H9 (cell line): ENCODE data around the gene TRMT44. TPM values are rescaled to one million over a fixed set of nuclear protein-coding genes. Genes with fewer than 3 reads are reported as not detected.
A peak's percentile ranks its signal among the peaks of the same experiment; 100 is the strongest.

ENCODE experiments used
- DNase-seq: peaks from one replicate; pipeline ENCODE4 v3.0.0-alpha.2; 2017
- H2AFZ ChIP-seq: one replicate; pipeline ENCODE4 v1.6.1; 2013; ENCODE audit warnings: mild to moderate bottlenecking, low read length, control low read depth, moderate library complexity
- H2AK5ac ChIP-seq: 2 replicates; pipeline ENCODE4 v1.6.1; 2013; ENCODE audit warnings: low read length, control low read depth, mixed read lengths; ENCODE audit not compliant: insufficient read length
- H2BK120ac ChIP-seq: one replicate; pipeline ENCODE4 v1.6.1; 2013; ENCODE audit warnings: low read depth, mild to moderate bottlenecking, low read length, control low read depth, inconsistent platforms; ENCODE audit not compliant: poor library complexity, severe bottlenecking
- H2BK12ac ChIP-seq: 2 replicates; pipeline ENCODE4 v1.6.1; 2013; ENCODE audit warnings: low read length, control low read depth, mixed read lengths, low read depth; ENCODE audit not compliant: insufficient read length
- H2BK15ac ChIP-seq: 2 replicates; pipeline ENCODE4 v1.6.1; 2013; ENCODE audit warnings: low read depth, low read length, control low read depth
- H2BK20ac ChIP-seq: one replicate; pipeline ENCODE4 v1.6.1; 2013; ENCODE audit warnings: low read depth, mild to moderate bottlenecking, low read length, control low read depth, inconsistent platforms; ENCODE audit not compliant: poor library complexity, severe bottlenecking
- H2BK5ac ChIP-seq: 2 replicates; pipeline ENCODE4 v1.6.1; 2013; ENCODE audit warnings: low read length, control low read depth, mixed read lengths; ENCODE audit not compliant: insufficient read length
- H3K14ac ChIP-seq: 2 replicates; pipeline ENCODE4 v1.6.1; 2013; ENCODE audit warnings: low read length, control low read depth; ENCODE audit not compliant: insufficient read depth
- H3K18ac ChIP-seq: 2 replicates; pipeline ENCODE4 v1.6.1; 2013; ENCODE audit warnings: low read depth, mild to moderate bottlenecking, mixed read lengths, low read length, control low read depth; ENCODE audit not compliant: insufficient read length
- H3K23ac ChIP-seq: 2 replicates; pipeline ENCODE4 v1.6.1; 2013; ENCODE audit warnings: low read length, control low read depth, mixed read lengths, low read depth; ENCODE audit not compliant: insufficient read length
- H3K23me2 ChIP-seq: 2 replicates; pipeline ENCODE4 v1.6.1; 2013; ENCODE audit warnings: low read depth, mild to moderate bottlenecking, mixed read lengths, low read length, control low read depth; ENCODE audit not compliant: insufficient read length, poor library complexity, severe bottlenecking
- H3K27ac ChIP-seq: 2 replicates; pipeline ENCODE4 v1.5.1; 2013; ENCODE audit warnings: low read length, control low read depth, mixed read lengths, low read depth; ENCODE audit not compliant: insufficient read length
- H3K27me3 ChIP-seq: 2 replicates; pipeline ENCODE4 v1.6.1; 2013; ENCODE audit warnings: low read length, control low read depth, inconsistent platforms; ENCODE audit not compliant: insufficient read depth
- H3K4ac ChIP-seq: 2 replicates; pipeline ENCODE4 v1.6.1; 2013; ENCODE audit warnings: low read depth, mild to moderate bottlenecking, control low read depth, inconsistent platforms, low read length, moderate library complexity
- H3K4me1 ChIP-seq: 2 replicates; pipeline ENCODE4 v1.6.1; 2013; ENCODE audit warnings: low read length, control low read depth, inconsistent platforms; ENCODE audit not compliant: insufficient read depth
- H3K4me2 ChIP-seq: 2 replicates; pipeline ENCODE4 v1.6.1; 2013; ENCODE audit warnings: low read length, control low read depth, mixed read lengths; ENCODE audit not compliant: insufficient read length, insufficient read depth
- H3K56ac ChIP-seq: 2 replicates; pipeline ENCODE4 v1.6.1; 2013; ENCODE audit warnings: low read depth, mild to moderate bottlenecking, mixed read lengths, low read length, control low read depth; ENCODE audit not compliant: insufficient read length
- H3K79me1 ChIP-seq: 2 replicates; pipeline ENCODE4 v1.6.1; 2013; ENCODE audit warnings: low read depth, mild to moderate bottlenecking, moderate library complexity, low read length, control low read depth, inconsistent platforms; ENCODE audit not compliant: insufficient read depth, poor library complexity, severe bottlenecking
- H3K79me2 ChIP-seq: 2 replicates; pipeline ENCODE4 v1.6.1; 2013; ENCODE audit warnings: low read length, control low read depth, inconsistent platforms; ENCODE audit not compliant: insufficient read depth
- H3K9ac ChIP-seq: 2 replicates; pipeline ENCODE4 v1.6.1; 2013; ENCODE audit warnings: low read length, control low read depth, mixed read lengths; ENCODE audit not compliant: insufficient read length; ENCODE audit errors: extremely low read depth
- H3K9me3 ChIP-seq: one replicate; pipeline ENCODE4 v1.6.1; 2013; ENCODE audit warnings: low read depth, low read length, inconsistent platforms; ENCODE audit not compliant: control insufficient read depth
- H3T11ph ChIP-seq: one replicate; pipeline ENCODE4 v1.6.1; 2013; ENCODE audit warnings: mild to moderate bottlenecking, low read length, control low read depth, inconsistent platforms
- H4K20me1 ChIP-seq: one replicate; pipeline ENCODE4 v1.6.1; 2013; ENCODE audit not compliant: control insufficient read depth, insufficient read length, insufficient read depth
- H4K5ac ChIP-seq: 2 replicates; pipeline ENCODE4 v1.6.1; 2013; ENCODE audit warnings: low read depth, mild to moderate bottlenecking, mixed read lengths, low read length, control low read depth; ENCODE audit not compliant: insufficient read length
- H4K8ac ChIP-seq: replicated peaks from 2 replicates; pipeline ENCODE4 v1.6.1; 2013; ENCODE audit warnings: low read length, control low read depth, mixed read lengths, low read depth; ENCODE audit not compliant: insufficient read length
- H4K91ac ChIP-seq: 2 replicates; pipeline ENCODE4 v1.6.1; 2013; ENCODE audit warnings: low read depth, mild to moderate bottlenecking, moderate library complexity, mixed read lengths, low read length, control low read depth; ENCODE audit not compliant: insufficient read length
- H3K27ac Mint-ChIP-seq, 3 experiments: 2 replicates in 2 of 3; 3 replicates in 1 of 3; pipeline ENCODE4 v1.8.0; 2020 to 2021; ENCODE audit warnings: mixed read lengths in 3 of 3, mild to moderate bottlenecking in 1 of 3, moderate library complexity in 1 of 3
- H3K27me3 Mint-ChIP-seq: 2 replicates; pipeline ENCODE4 v1.8.0; 2021; ENCODE audit warnings: low read depth, mild to moderate bottlenecking, moderate library complexity, mixed read lengths
- H3K36me3 Mint-ChIP-seq, 3 experiments: 2 replicates in 2 of 3; 3 replicates in 1 of 3; pipeline ENCODE4 v1.8.0; 2020 to 2021; ENCODE audit warnings: low read depth in 3 of 3, mixed read lengths in 3 of 3; ENCODE audit not compliant: insufficient read depth in 1 of 3
- H3K4me1 Mint-ChIP-seq, 2 experiments: 2 replicates each; pipeline ENCODE4 v1.8.0; 2020; ENCODE audit warnings: mixed read lengths in 2 of 2
- H3K4me3 Mint-ChIP-seq, 2 experiments: 2 replicates in 1 of 2; 3 replicates in 1 of 2; pipeline ENCODE4 v1.8.0; 2020 to 2021; ENCODE audit warnings: mild to moderate bottlenecking in 2 of 2, mixed read lengths in 2 of 2, moderate library complexity in 1 of 2
- H3K9me3 Mint-ChIP-seq, 2 experiments: 2 replicates in 1 of 2; 3 replicates in 1 of 2; pipeline ENCODE4 v1.8.0; 2020; ENCODE audit warnings: mild to moderate bottlenecking in 2 of 2, mixed read lengths in 2 of 2, moderate library complexity in 1 of 2
- WGBS: extraction: QIAGEN DNeasy Blood & Tissue Kit; methylation state at CpG from one replicate; pipeline ENCODE4 v1.1.7; 2013; ENCODE audit warnings: missing lambda C conversion rate, low lambda C conversion rate, mixed read lengths; ENCODE audit not compliant: insufficient read length; ENCODE audit errors: extremely low coverage; 5-methylcytosine and 5-hydroxymethylcytosine counted together
- total RNA-seq: library from RNA; stranded (reverse); gene quantifications from 2 replicates; pipeline ENCODE4 v1.2.1, GENCODE V29; 2021
- TF ChIP-seq, protein P1 (sequence below): fragments of 200-600 bp; sonication (generic); conservative IDR thresholded peaks from 3 replicates; pipeline ENCODE4 v1.8.0; 2021; ENCODE audit warnings: antibody characterized with exemption, mild to moderate bottlenecking

TRMT44 gene
- total RNA-seq, 1 experiment from 2014 or later: 22.8 TPM

DNA sequence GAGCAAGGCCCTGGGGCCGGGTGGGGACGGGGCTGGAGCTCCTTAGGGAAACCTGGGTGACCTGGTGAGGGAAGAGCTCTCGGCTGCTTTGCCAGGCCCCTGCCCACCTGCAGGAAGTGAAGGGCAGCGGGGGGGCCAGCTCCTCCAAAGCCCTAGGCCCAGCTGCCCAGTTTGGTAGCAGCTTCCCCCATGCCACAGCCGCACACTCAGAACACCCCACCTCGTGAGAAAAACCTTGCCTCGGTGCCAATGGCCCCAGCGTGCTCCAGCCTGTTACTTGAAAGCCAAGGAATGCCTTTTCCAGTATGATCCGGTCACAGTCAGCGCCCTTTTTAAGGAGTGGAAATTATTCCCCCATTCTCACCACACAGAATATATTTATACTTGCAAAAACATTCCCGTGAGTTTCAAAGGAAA lies 38.4 kb upstream of the TRMT44 start:
- Histone ChIP-seq H2BK12ac (no peak overlapping the region), H3K9me3 (no peaks in the 10 kb centered on the region), H4K20me1 (no peaks in the 10 kb centered on the region), H4K8ac (no peak overlapping the region), H2BK5ac (no peak overlapping the region), H4K5ac (no peak overlapping the region), H2AK5ac (no peak overlapping the region), H3K23ac (no peak overlapping the region), H3K27me3 (no peaks in the 10 kb centered on the region), H2BK20ac (no peak overlapping the region), H4K91ac (no peak overlapping the region), H3K18ac (no peak overlapping the region), H3K27ac (no peak overlapping the region), H3K79me2 (no peaks in the 10 kb centered on the region), H3K79me1 (no peaks in the 10 kb centered on the region), H2BK15ac (no peak overlapping the region), H2AFZ (no peak overlapping the region), H2BK120ac (no peak overlapping the region), H3T11ph (no peak overlapping the region), H3K56ac (no peak overlapping the region), H3K9ac (no peak overlapping the region), H3K23me2 (no peaks in the 10 kb centered on the region), H3K4me1 (no peaks in the 10 kb centered on the region), H3K14ac (no peak overlapping the region), H3K4me2 (no peak overlapping the region), H3K4ac (no peak overlapping the region)
- peaks cover 3% of the 10 kb centered on the region for H3K27me3 Mint-ChIP-seq
- peak overlapping the region in 1 of 3 experiments; percentile 44; a peak in 1 of 7 replicates for H3K27ac Mint-ChIP-seq
- no peak for DNase-seq
- TF ChIP-seq, protein P1, sequence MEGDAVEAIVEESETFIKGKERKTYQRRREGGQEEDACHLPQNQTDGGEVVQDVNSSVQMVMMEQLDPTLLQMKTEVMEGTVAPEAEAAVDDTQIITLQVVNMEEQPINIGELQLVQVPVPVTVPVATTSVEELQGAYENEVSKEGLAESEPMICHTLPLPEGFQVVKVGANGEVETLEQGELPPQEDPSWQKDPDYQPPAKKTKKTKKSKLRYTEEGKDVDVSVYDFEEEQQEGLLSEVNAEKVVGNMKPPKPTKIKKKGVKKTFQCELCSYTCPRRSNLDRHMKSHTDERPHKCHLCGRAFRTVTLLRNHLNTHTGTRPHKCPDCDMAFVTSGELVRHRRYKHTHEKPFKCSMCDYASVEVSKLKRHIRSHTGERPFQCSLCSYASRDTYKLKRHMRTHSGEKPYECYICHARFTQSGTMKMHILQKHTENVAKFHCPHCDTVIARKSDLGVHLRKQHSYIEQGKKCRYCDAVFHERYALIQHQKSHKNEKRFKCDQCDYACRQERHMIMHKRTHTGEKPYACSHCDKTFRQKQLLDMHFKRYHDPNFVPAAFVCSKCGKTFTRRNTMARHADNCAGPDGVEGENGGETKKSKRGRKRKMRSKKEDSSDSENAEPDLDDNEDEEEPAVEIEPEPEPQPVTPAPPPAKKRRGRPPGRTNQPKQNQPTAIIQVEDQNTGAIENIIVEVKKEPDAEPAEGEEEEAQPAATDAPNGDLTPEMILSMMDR: no peak
- peaks cover 8 to 15% of the 10 kb centered on the region in 2 experiments for H3K4me1 Mint-ChIP-seq
- WGBS: no CpG with 5 or more reads among the region's 11 CpGs
- peaks cover 25 to 30% (median 28%) of the 10 kb centered on the region in 3 experiments for H3K36me3 Mint-ChIP-seq
- H3K4me3 Mint-ChIP-seq: no peak overlapping the region
- peaks cover 13 to 17% of the 10 kb centered on the region in 2 experiments for H3K9me3 Mint-ChIP-seq
